ENCODE data around the gene DNER.
A peak's percentile ranks its signal among the peaks of the same experiment; 100 is the strongest.

Gene DNER

GRCh38 chr2:229414631-229415030 lies 299.7 kb downstream of the DNER start:
- H3K4me3 ChIP-seq (ENCODE audit: low read depth, low read length): no peak overlapping the region
- no peak for DNase-seq (ENCODE audit: low read depth)
- TF ChIP-seq CTCF (IDR thresholded peaks at IDR 0.05; ENCODE audit: control insufficient read depth, extremely low read depth, insufficient read depth): no peak

- no peak for DNase-seq (ENCODE audit: low read depth)
- H3K4me3 ChIP-seq (ENCODE audit: low read depth, low read length): no peak overlapping the region
- TF ChIP-seq CTCF (IDR thresholded peaks at IDR 0.05; ENCODE audit: control insufficient read depth, extremely low read depth, insufficient read depth): no peak
Measured at GRCh38 chr2:229412686-229413085, 301.7 kb downstream of the DNER start.

GRCh38 chr2:229410946-229411345 lies 303.4 kb downstream of the DNER start:
- peak; percentile 26 for DNase-seq (ENCODE audit: low read depth)
- H3K4me3 ChIP-seq (ENCODE audit: low read depth, low read length): no peak overlapping the region
- TF ChIP-seq CTCF (IDR thresholded peaks at IDR 0.05; ENCODE audit: control insufficient read depth, extremely low read depth, insufficient read depth): no peak

- TF ChIP-seq CTCF (IDR thresholded peaks at IDR 0.05; ENCODE audit: control insufficient read depth, extremely low read depth, insufficient read depth): no peak
- DNase-seq (ENCODE audit: low read depth): no peak
- no peak overlapping the region for H3K4me3 ChIP-seq (ENCODE audit: low read depth, low read length)
Measured at GRCh38 chr2:229410264-229410663, 304.1 kb downstream of the DNER start.

GRCh38 chr2:229409751-229410181 lies 304.6 kb downstream of the DNER start:
- no peak for TF ChIP-seq CTCF (IDR thresholded peaks at IDR 0.05; ENCODE audit: control insufficient read depth, extremely low read depth, insufficient read depth)
- no peak overlapping the region for H3K4me3 ChIP-seq (ENCODE audit: low read depth, low read length)
- DNase-seq (ENCODE audit: low read depth): no peak

- H3K4me3 ChIP-seq (ENCODE audit: low read depth, low read length): no peak overlapping the region
- DNase-seq (ENCODE audit: low read depth): no peak
- TF ChIP-seq CTCF (IDR thresholded peaks at IDR 0.05; ENCODE audit: control insufficient read depth, extremely low read depth, insufficient read depth): no peak
Measured at GRCh38 chr2:229408962-229409361, 305.4 kb downstream of the DNER start.

GRCh38 chr2:229408356-229408755 lies 306.0 kb downstream of the DNER start:
- H3K4me3 ChIP-seq (ENCODE audit: low read depth, low read length): no peak overlapping the region
- no peak for DNase-seq (ENCODE audit: low read depth)
- TF ChIP-seq CTCF (IDR thresholded peaks at IDR 0.05; ENCODE audit: control insufficient read depth, extremely low read depth, insufficient read depth): no peak

All from LNCaP clone FGC (cell line).